H9 (cell line): ENCODE measurements around the gene SMIM22. TPM values are rescaled to one million over a fixed set of nuclear protein-coding genes. Genes with fewer than 3 reads are reported as not detected.

ENCODE experiments used
- DNase-seq: peaks from one replicate; pipeline ENCODE4 v3.0.0-alpha.2; 2017
- H2AFZ ChIP-seq: one replicate; pipeline ENCODE4 v1.6.1; 2013; ENCODE audit warnings: mild to moderate bottlenecking, low read length, control low read depth, moderate library complexity
- H2AK5ac ChIP-seq: 2 replicates; pipeline ENCODE4 v1.6.1; 2013; ENCODE audit warnings: low read length, control low read depth, mixed read lengths; ENCODE audit not compliant: insufficient read length
- H2BK120ac ChIP-seq: one replicate; pipeline ENCODE4 v1.6.1; 2013; ENCODE audit warnings: low read depth, mild to moderate bottlenecking, low read length, control low read depth, inconsistent platforms; ENCODE audit not compliant: poor library complexity, severe bottlenecking
- H2BK12ac ChIP-seq: 2 replicates; pipeline ENCODE4 v1.6.1; 2013; ENCODE audit warnings: low read length, control low read depth, mixed read lengths, low read depth; ENCODE audit not compliant: insufficient read length
- H2BK15ac ChIP-seq: 2 replicates; pipeline ENCODE4 v1.6.1; 2013; ENCODE audit warnings: low read depth, low read length, control low read depth
- H2BK20ac ChIP-seq: one replicate; pipeline ENCODE4 v1.6.1; 2013; ENCODE audit warnings: low read depth, mild to moderate bottlenecking, low read length, control low read depth, inconsistent platforms; ENCODE audit not compliant: poor library complexity, severe bottlenecking
- H2BK5ac ChIP-seq: 2 replicates; pipeline ENCODE4 v1.6.1; 2013; ENCODE audit warnings: low read length, control low read depth, mixed read lengths; ENCODE audit not compliant: insufficient read length
- H3K14ac ChIP-seq: 2 replicates; pipeline ENCODE4 v1.6.1; 2013; ENCODE audit warnings: low read length, control low read depth; ENCODE audit not compliant: insufficient read depth
- H3K18ac ChIP-seq: 2 replicates; pipeline ENCODE4 v1.6.1; 2013; ENCODE audit warnings: low read depth, mild to moderate bottlenecking, mixed read lengths, low read length, control low read depth; ENCODE audit not compliant: insufficient read length
- H3K23ac ChIP-seq: 2 replicates; pipeline ENCODE4 v1.6.1; 2013; ENCODE audit warnings: low read length, control low read depth, mixed read lengths, low read depth; ENCODE audit not compliant: insufficient read length
- H3K23me2 ChIP-seq: 2 replicates; pipeline ENCODE4 v1.6.1; 2013; ENCODE audit warnings: low read depth, mild to moderate bottlenecking, mixed read lengths, low read length, control low read depth; ENCODE audit not compliant: insufficient read length, poor library complexity, severe bottlenecking
- H3K27ac ChIP-seq: 2 replicates; pipeline ENCODE4 v1.5.1; 2013; ENCODE audit warnings: low read length, control low read depth, mixed read lengths, low read depth; ENCODE audit not compliant: insufficient read length
- H3K27me3 ChIP-seq: 2 replicates; pipeline ENCODE4 v1.6.1; 2013; ENCODE audit warnings: low read length, control low read depth, inconsistent platforms; ENCODE audit not compliant: insufficient read depth
- H3K4ac ChIP-seq: 2 replicates; pipeline ENCODE4 v1.6.1; 2013; ENCODE audit warnings: low read depth, mild to moderate bottlenecking, control low read depth, inconsistent platforms, low read length, moderate library complexity
- H3K4me1 ChIP-seq: 2 replicates; pipeline ENCODE4 v1.6.1; 2013; ENCODE audit warnings: low read length, control low read depth, inconsistent platforms; ENCODE audit not compliant: insufficient read depth
- H3K4me2 ChIP-seq: 2 replicates; pipeline ENCODE4 v1.6.1; 2013; ENCODE audit warnings: low read length, control low read depth, mixed read lengths; ENCODE audit not compliant: insufficient read length, insufficient read depth
- H3K56ac ChIP-seq: 2 replicates; pipeline ENCODE4 v1.6.1; 2013; ENCODE audit warnings: low read depth, mild to moderate bottlenecking, mixed read lengths, low read length, control low read depth; ENCODE audit not compliant: insufficient read length
- H3K79me1 ChIP-seq: 2 replicates; pipeline ENCODE4 v1.6.1; 2013; ENCODE audit warnings: low read depth, mild to moderate bottlenecking, moderate library complexity, low read length, control low read depth, inconsistent platforms; ENCODE audit not compliant: insufficient read depth, poor library complexity, severe bottlenecking
- H3K79me2 ChIP-seq: 2 replicates; pipeline ENCODE4 v1.6.1; 2013; ENCODE audit warnings: low read length, control low read depth, inconsistent platforms; ENCODE audit not compliant: insufficient read depth
- H3K9ac ChIP-seq: 2 replicates; pipeline ENCODE4 v1.6.1; 2013; ENCODE audit warnings: low read length, control low read depth, mixed read lengths; ENCODE audit not compliant: insufficient read length; ENCODE audit errors: extremely low read depth
- H3K9me3 ChIP-seq: one replicate; pipeline ENCODE4 v1.6.1; 2013; ENCODE audit warnings: low read depth, low read length, inconsistent platforms; ENCODE audit not compliant: control insufficient read depth
- H3T11ph ChIP-seq: one replicate; pipeline ENCODE4 v1.6.1; 2013; ENCODE audit warnings: mild to moderate bottlenecking, low read length, control low read depth, inconsistent platforms
- H4K20me1 ChIP-seq: one replicate; pipeline ENCODE4 v1.6.1; 2013; ENCODE audit not compliant: control insufficient read depth, insufficient read length, insufficient read depth
- H4K5ac ChIP-seq: 2 replicates; pipeline ENCODE4 v1.6.1; 2013; ENCODE audit warnings: low read depth, mild to moderate bottlenecking, mixed read lengths, low read length, control low read depth; ENCODE audit not compliant: insufficient read length
- H4K8ac ChIP-seq: replicated peaks from 2 replicates; pipeline ENCODE4 v1.6.1; 2013; ENCODE audit warnings: low read length, control low read depth, mixed read lengths, low read depth; ENCODE audit not compliant: insufficient read length
- H4K91ac ChIP-seq: 2 replicates; pipeline ENCODE4 v1.6.1; 2013; ENCODE audit warnings: low read depth, mild to moderate bottlenecking, moderate library complexity, mixed read lengths, low read length, control low read depth; ENCODE audit not compliant: insufficient read length
- H3K27ac Mint-ChIP-seq, 3 experiments: 2 replicates in 2 of 3; 3 replicates in 1 of 3; pipeline ENCODE4 v1.8.0; 2020 to 2021; ENCODE audit warnings: mixed read lengths in 3 of 3, mild to moderate bottlenecking in 1 of 3, moderate library complexity in 1 of 3
- H3K27me3 Mint-ChIP-seq: 2 replicates; pipeline ENCODE4 v1.8.0; 2021; ENCODE audit warnings: low read depth, mild to moderate bottlenecking, moderate library complexity, mixed read lengths
- H3K36me3 Mint-ChIP-seq, 3 experiments: 2 replicates in 2 of 3; 3 replicates in 1 of 3; pipeline ENCODE4 v1.8.0; 2020 to 2021; ENCODE audit warnings: low read depth in 3 of 3, mixed read lengths in 3 of 3; ENCODE audit not compliant: insufficient read depth in 1 of 3
- H3K4me1 Mint-ChIP-seq, 2 experiments: 2 replicates each; pipeline ENCODE4 v1.8.0; 2020; ENCODE audit warnings: mixed read lengths in 2 of 2
- H3K4me3 Mint-ChIP-seq, 2 experiments: 2 replicates in 1 of 2; 3 replicates in 1 of 2; pipeline ENCODE4 v1.8.0; 2020 to 2021; ENCODE audit warnings: mild to moderate bottlenecking in 2 of 2, mixed read lengths in 2 of 2, moderate library complexity in 1 of 2
- H3K9me3 Mint-ChIP-seq, 2 experiments: 2 replicates in 1 of 2; 3 replicates in 1 of 2; pipeline ENCODE4 v1.8.0; 2020; ENCODE audit warnings: mild to moderate bottlenecking in 2 of 2, mixed read lengths in 2 of 2, moderate library complexity in 1 of 2
- CTCF ChIP-seq: fragments of 200-600 bp; sonication (generic); conservative IDR thresholded peaks from 3 replicates; pipeline ENCODE4 v1.8.0; 2021; ENCODE audit warnings: antibody characterized with exemption, mild to moderate bottlenecking
- WGBS: extraction: QIAGEN DNeasy Blood & Tissue Kit; methylation state at CpG from one replicate; pipeline ENCODE4 v1.1.7; 2013; ENCODE audit warnings: missing lambda C conversion rate, low lambda C conversion rate, mixed read lengths; ENCODE audit not compliant: insufficient read length; ENCODE audit errors: extremely low coverage; 5-methylcytosine and 5-hydroxymethylcytosine counted together
- total RNA-seq: library from RNA; stranded (reverse); gene quantifications from 2 replicates; pipeline ENCODE4 v1.2.1, GENCODE V29; 2021

Gene SMIM22
- total RNA-seq, 1 experiment from 2014 or later: not detected

DNA sequence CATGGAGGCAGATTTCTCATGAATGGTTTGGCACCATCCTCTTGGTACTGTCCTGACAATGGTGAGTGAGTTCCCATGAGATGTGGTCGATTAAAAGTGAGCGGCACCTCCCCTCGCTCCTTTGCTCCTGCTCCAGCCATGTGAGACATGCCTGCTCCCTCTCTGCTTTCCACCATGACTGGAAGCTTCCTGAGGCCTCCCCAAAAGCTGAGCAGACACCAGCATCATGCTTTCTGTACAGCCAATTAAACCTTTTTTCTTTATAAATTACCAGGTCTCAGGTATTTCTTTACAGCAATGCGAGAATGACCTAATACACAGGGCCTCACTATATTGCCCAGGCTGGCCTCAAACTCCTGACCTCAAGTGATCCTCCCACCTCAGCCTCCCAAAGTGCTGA is 40.3 kb upstream of the SMIM22 start:
- Histone ChIP-seq H4K91ac (no peak overlapping the region), H3K4me2 (no peak overlapping the region), H3K4ac (no peak overlapping the region), H2BK15ac (no peak overlapping the region), H2BK5ac (no peak overlapping the region), H3K27ac (no peak overlapping the region), H3K23ac (no peak overlapping the region), H2BK20ac (no peak overlapping the region), H4K5ac (no peak overlapping the region), H3K18ac (no peak overlapping the region), H3T11ph (no peak overlapping the region), H3K23me2 (no peaks in the 10 kb centered on the region), H3K9me3 (no peaks in the 10 kb centered on the region), H2BK120ac (no peak overlapping the region), H4K8ac (no peak overlapping the region), H4K20me1 (no peaks in the 10 kb centered on the region), H3K79me1 (no peaks in the 10 kb centered on the region), H3K27me3 (no peaks in the 10 kb centered on the region), H2AFZ (no peak overlapping the region), H3K9ac (no peak overlapping the region), H3K14ac (no peak overlapping the region), H3K56ac (no peak overlapping the region), H2BK12ac (no peak overlapping the region), H3K4me1 (no peaks in the 10 kb centered on the region), H2AK5ac (no peak overlapping the region), H3K79me2 (no peaks in the 10 kb centered on the region)
- H3K9me3 Mint-ChIP-seq: peaks cover 7 to 9% of the 10 kb centered on the region in 2 experiments; a peak in 3 of 5 replicates
- peaks cover 47 to 74% (median 67%) of the 10 kb centered on the region in 3 experiments for H3K36me3 Mint-ChIP-seq
- H3K4me3 Mint-ChIP-seq: no peak overlapping the region
- no peaks in the 10 kb centered on the region for H3K4me1 Mint-ChIP-seq
- WGBS: no CpG with 5 or more reads among the region's 4 CpGs
- TF ChIP-seq CTCF: no peak
- no peak overlapping the region; a peak in 1 of 7 replicates for H3K27ac Mint-ChIP-seq
- no peak for DNase-seq
- H3K27me3 Mint-ChIP-seq: no peaks in the 10 kb centered on the region
